ENCODE data around the gene SLC25A44.
"Not testable (repeated sequence)": the region's sequence is repeated elsewhere in the genome, so short reads cannot be mapped to it uniquely, and the experiment has no call there.

The SLC25A44 gene

GRCh38 chr1:156204686-156205085 lies 10.8 kb downstream of the SLC25A44 start:
- DNase-seq (ENCODE audit: low read depth in 2 of 2), result no peak

GRCh38 chr1:156211243-156211642 lies 17.3 kb downstream of the SLC25A44 start:
- no peak for DNase-seq (ENCODE audit: low read depth in 2 of 2)

- no peak for DNase-seq (ENCODE audit: low read depth in 2 of 2)
Observed at GRCh38 chr1:156212130-156212529, 18.2 kb downstream of the SLC25A44 start.

- DNase-seq (ENCODE audit: low read depth in 2 of 2), result peak; percentile 93 to 95
Observed at GRCh38 chr1:156212833-156213643, 19.1 kb downstream of the SLC25A44 start, which contains the start of gene PMF1. TSS of gene PMF1 (plus strand) at chr1:156213007. CDS start at chr1:156213016, 9 bp downstream.

GRCh38 chr1:156213644-156213966 lies 19.7 kb downstream of the SLC25A44 start:
- DNase-seq (ENCODE audit: low read depth in 2 of 2), result no peak

GRCh38 chr1:156214024-156214748 lies 20.3 kb downstream of the SLC25A44 start:
- DNase-seq (ENCODE audit: low read depth in 2 of 2), result no peak

- DNase-seq (ENCODE audit: low read depth in 2 of 2), result not testable (repeated sequence)
Observed at GRCh38 chr1:156216361-156217086, 22.6 kb downstream of the SLC25A44 start.

- DNase-seq (ENCODE audit: low read depth in 2 of 2), result peak in 1 of 2 donors; percentile 48
Observed at GRCh38 chr1:156217871-156218270, 24.0 kb downstream of the SLC25A44 start.

- DNase-seq (ENCODE audit: low read depth in 2 of 2), result no peak
Observed at GRCh38 chr1:156220226-156220625, 26.3 kb downstream of the SLC25A44 start.

GRCh38 chr1:156221986-156222692 lies 28.2 kb downstream of the SLC25A44 start:
- no peak for DNase-seq (ENCODE audit: low read depth in 2 of 2)

- no peak for DNase-seq (ENCODE audit: low read depth in 2 of 2)
Observed at GRCh38 chr1:156225677-156226014, 31.7 kb downstream of the SLC25A44 start.

- DNase-seq (ENCODE audit: low read depth in 2 of 2), result no peak
Observed at GRCh38 chr1:156226116-156226538, 32.2 kb downstream of the SLC25A44 start.

GRCh38 chr1:156226782-156227181 lies 32.9 kb downstream of the SLC25A44 start:
- DNase-seq (ENCODE audit: low read depth in 2 of 2), result no peak

- no peak for DNase-seq (ENCODE audit: low read depth in 2 of 2)
Observed at GRCh38 chr1:156228501-156228900, 34.6 kb downstream of the SLC25A44 start.

- no peak for DNase-seq (ENCODE audit: low read depth in 2 of 2)
Observed at GRCh38 chr1:156229809-156230472, 36.0 kb downstream of the SLC25A44 start.

GRCh38 chr1:156230473-156230837 lies 36.6 kb downstream of the SLC25A44 start:
- no peak for DNase-seq (ENCODE audit: low read depth in 2 of 2)

- DNase-seq (ENCODE audit: low read depth in 2 of 2), result no peak
Observed at GRCh38 chr1:156232201-156232894, 38.4 kb downstream of the SLC25A44 start.

- DNase-seq (ENCODE audit: low read depth in 2 of 2), result no peak
Observed at GRCh38 chr1:156233426-156234127, 39.7 kb downstream of the SLC25A44 start.

GRCh38 chr1:156236164-156236563 lies 42.3 kb downstream of the SLC25A44 start:
- no peak for DNase-seq (ENCODE audit: low read depth in 2 of 2)

- no peak for DNase-seq (ENCODE audit: low read depth in 2 of 2)
Observed at GRCh38 chr1:156238248-156238647, 44.3 kb downstream of the SLC25A44 start.
